ENCODE measurements around the gene PDE10A. TPM values are rescaled to one million over a fixed set of nuclear protein-coding genes. Genes with fewer than 3 reads are reported as not detected.
"Not testable (repeated sequence)": the region's sequence is repeated elsewhere in the genome, so short reads cannot be mapped to it uniquely, and the experiment has no call there.

PDE10A gene
- total RNA-seq, 4 donors from 2014 or later = 0.59 to 3.1 (median 2.0) TPM

- Histone ChIP-seq H3K27me3 (no peaks in the 10 kb centered on the region), H3K36me3 (no peaks in the 10 kb centered on the region), H3K4me3 (no peak overlapping the region), H3K9me3 (no peaks in the 10 kb centered on the region), H3K27ac (no peak overlapping the region), H3K4me1 (no peaks in the 10 kb centered on the region)
- TF ChIP-seq POLR2AphosphoS5 (IDR thresholded peaks at IDR 0.05) (no peak), POLR2A (IDR thresholded peaks at IDR 0.05) (no peak), EP300 (IDR thresholded peaks at IDR 0.05) (no peak)
- TF ChIP-seq, protein P1, sequence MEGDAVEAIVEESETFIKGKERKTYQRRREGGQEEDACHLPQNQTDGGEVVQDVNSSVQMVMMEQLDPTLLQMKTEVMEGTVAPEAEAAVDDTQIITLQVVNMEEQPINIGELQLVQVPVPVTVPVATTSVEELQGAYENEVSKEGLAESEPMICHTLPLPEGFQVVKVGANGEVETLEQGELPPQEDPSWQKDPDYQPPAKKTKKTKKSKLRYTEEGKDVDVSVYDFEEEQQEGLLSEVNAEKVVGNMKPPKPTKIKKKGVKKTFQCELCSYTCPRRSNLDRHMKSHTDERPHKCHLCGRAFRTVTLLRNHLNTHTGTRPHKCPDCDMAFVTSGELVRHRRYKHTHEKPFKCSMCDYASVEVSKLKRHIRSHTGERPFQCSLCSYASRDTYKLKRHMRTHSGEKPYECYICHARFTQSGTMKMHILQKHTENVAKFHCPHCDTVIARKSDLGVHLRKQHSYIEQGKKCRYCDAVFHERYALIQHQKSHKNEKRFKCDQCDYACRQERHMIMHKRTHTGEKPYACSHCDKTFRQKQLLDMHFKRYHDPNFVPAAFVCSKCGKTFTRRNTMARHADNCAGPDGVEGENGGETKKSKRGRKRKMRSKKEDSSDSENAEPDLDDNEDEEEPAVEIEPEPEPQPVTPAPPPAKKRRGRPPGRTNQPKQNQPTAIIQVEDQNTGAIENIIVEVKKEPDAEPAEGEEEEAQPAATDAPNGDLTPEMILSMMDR (IDR thresholded peaks at IDR 0.05) = no peak
- WGBS = 93% methylated on average over 4 of the region's 4 CpGs
- DNase-seq (ENCODE audit: low spot score in 2 of 2) = no peak
These were observed 44.8 kb downstream of the PDE10A start for GRCh38 chr6:165618241-165618640.

DNA sequence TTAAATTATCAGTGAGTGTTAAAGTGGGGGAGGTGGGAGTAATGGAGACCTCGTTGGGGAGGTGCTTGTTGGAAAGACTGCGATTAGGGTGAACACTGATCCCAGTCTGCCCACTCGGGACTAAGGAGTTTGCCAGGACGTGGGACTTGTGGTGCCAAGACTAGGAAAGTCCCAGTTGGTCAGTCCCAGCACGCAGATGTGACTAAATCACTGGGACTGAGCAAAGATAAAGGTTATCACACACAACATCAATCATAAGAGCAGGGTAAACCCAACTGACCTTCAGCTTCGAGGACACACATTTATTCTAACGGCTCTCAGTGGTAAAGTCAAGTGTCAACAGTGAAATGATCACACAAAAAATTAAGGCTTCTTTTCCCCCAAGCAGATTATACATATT lies 45.5 kb downstream of the PDE10A start:
- DNase-seq (ENCODE audit: low spot score in 2 of 2) = no peak
- H3K27ac ChIP-seq = no peak overlapping the region
- H3K36me3 ChIP-seq = no peaks in the 10 kb centered on the region
- H3K27me3 ChIP-seq = no peaks in the 10 kb centered on the region
- 87% methylated on average over 7 of the region's 7 CpGs for WGBS
- H3K9me3 ChIP-seq = no peaks in the 10 kb centered on the region
- TF ChIP-seq POLR2AphosphoS5 (IDR thresholded peaks at IDR 0.05) (no peak), EP300 (IDR thresholded peaks at IDR 0.05) (no peak), POLR2A (IDR thresholded peaks at IDR 0.05) (no peak)
- TF ChIP-seq, protein P1 (IDR thresholded peaks at IDR 0.05) = no peak
- H3K4me1 ChIP-seq = no peaks in the 10 kb centered on the region
- no peak overlapping the region for H3K4me3 ChIP-seq

- H3K36me3 ChIP-seq = no peaks in the 10 kb centered on the region
- no peaks in the 10 kb centered on the region for H3K9me3 ChIP-seq
- WGBS = 48% methylated on average over 9 of the region's 9 CpGs
- TF ChIP-seq POLR2A (IDR thresholded peaks at IDR 0.05) (no peak), EP300 (IDR thresholded peaks at IDR 0.05) (no peak), POLR2AphosphoS5 (IDR thresholded peaks at IDR 0.05) (no peak)
- TF ChIP-seq, protein P1 (IDR thresholded peaks at IDR 0.05) = no peak
- no peaks in the 10 kb centered on the region for H3K27me3 ChIP-seq
- H3K27ac ChIP-seq = no peak overlapping the region
- H3K4me1 ChIP-seq = no peaks in the 10 kb centered on the region
- peak overlapping the region; percentile 0 for H3K4me3 ChIP-seq
- DNase-seq (ENCODE audit: low spot score in 2 of 2) = no peak
These were observed 46.9 kb downstream of the PDE10A start for GRCh38 chr6:165616116-165616515.

DNA sequence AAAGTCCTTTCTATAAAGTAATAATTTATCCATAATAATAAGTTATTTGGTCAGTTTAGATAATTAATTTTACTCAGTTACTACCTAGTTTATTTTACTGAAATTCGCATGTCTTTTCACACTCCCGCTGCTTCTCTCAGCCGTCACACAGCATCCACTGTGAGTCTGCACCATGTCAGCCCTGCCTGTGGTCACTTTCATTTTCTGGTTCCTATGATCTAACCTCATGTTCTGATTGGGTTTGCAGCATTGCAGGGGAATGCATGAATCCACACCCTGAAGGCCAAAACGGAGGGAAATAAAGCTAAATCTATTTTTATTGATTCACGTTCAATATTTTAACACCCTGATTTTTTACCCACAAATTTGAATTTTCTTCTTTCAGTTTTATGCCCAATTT lies 47.4 kb downstream of the PDE10A start:
- Histone ChIP-seq H3K27me3 (no peaks in the 10 kb centered on the region), H3K4me1 (no peaks in the 10 kb centered on the region), H3K4me3 (peak overlapping the region; percentile 0), H3K36me3 (no peaks in the 10 kb centered on the region), H3K9me3 (no peaks in the 10 kb centered on the region), H3K27ac (no peak overlapping the region)
- TF ChIP-seq POLR2A (IDR thresholded peaks at IDR 0.05) (no peak), EP300 (IDR thresholded peaks at IDR 0.05) (no peak), POLR2AphosphoS5 (IDR thresholded peaks at IDR 0.05) (no peak)
- TF ChIP-seq, protein P1 (IDR thresholded peaks at IDR 0.05) = no peak
- no peak for DNase-seq (ENCODE audit: low spot score in 2 of 2)
- 66% methylated on average over 5 of the region's 5 CpGs for WGBS

DNA sequence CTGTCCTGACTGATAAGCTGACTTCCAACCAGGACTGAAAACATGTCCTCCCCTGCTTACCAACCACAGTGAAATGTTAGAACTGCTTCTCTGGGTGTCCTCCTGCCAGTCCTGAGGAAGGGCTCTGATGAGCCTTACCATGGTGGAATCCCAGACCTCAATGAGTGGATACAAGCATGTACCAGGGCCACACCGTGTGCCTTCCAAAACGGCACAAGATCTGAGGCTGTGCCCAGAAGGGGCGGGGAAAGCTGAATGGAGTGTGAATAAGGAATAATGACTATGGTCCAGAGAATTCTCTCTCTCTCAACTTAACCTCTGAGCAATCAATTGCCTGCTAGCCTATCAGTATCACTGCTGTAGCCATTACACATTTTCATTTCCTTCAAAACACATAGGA lies 51.7 kb downstream of the PDE10A start:
- no peak overlapping the region for H3K4me3 ChIP-seq
- H3K27me3 ChIP-seq = no peaks in the 10 kb centered on the region
- DNase-seq (ENCODE audit: low spot score in 2 of 2) = no peak
- WGBS = 72% methylated on average over 3 of the region's 3 CpGs
- H3K9me3 ChIP-seq = no peaks in the 10 kb centered on the region
- TF ChIP-seq POLR2AphosphoS5 (IDR thresholded peaks at IDR 0.05) = no peak
- no peak for TF ChIP-seq POLR2A (IDR thresholded peaks at IDR 0.05)
- TF ChIP-seq, protein P1 (IDR thresholded peaks at IDR 0.05) = no peak
- TF ChIP-seq EP300 (IDR thresholded peaks at IDR 0.05) = no peak
- no peaks in the 10 kb centered on the region for H3K4me1 ChIP-seq
- H3K36me3 ChIP-seq = no peaks in the 10 kb centered on the region
- H3K27ac ChIP-seq = no peak overlapping the region

GRCh38 chr6:165608577-165608976 lies 54.5 kb downstream of the PDE10A start:
- not testable (repeated sequence) for H3K27ac ChIP-seq; H3K27me3 ChIP-seq; DNase-seq (ENCODE audit: low spot score in 2 of 2); H3K36me3 ChIP-seq; H3K9me3 ChIP-seq; H3K4me3 ChIP-seq; H3K4me1 ChIP-seq
- WGBS = 100% methylated on average over 1 of the region's 1 CpG

Data from suprapubic skin (tissue), 4 donors.